ENCODE measurements around the gene ZGPAT.

GRCh38 chr20:63685269-63686026 lies 22.4 kb upstream of the ZGPAT start:
- TF ChIP-seq CTCF (IDR thresholded peaks at IDR 0.05) (no peak), POLR2A (IDR thresholded peaks at IDR 0.05) (no peak)

Measured in right lobe of liver (tissue), 4 donors.